SK-N-SH treated with all-trans-retinoic acid at 6 μM for 48 hours (cell line): Measurements from ENCODE around the gene CDH8.

Experiments used
- ATAC-seq: fragments of 200-7000 bp; cut with Tn5 transposase; 3 replicates; pipeline ENCODE4 v1.9.1; 2020; ENCODE audit warnings: mild to moderate bottlenecking, moderate library complexity
- ARNTL ChIP-seq: fragments of 450-650 bp; formaldehyde crosslinking; IDR thresholded peaks from 2 replicates; pipeline ENCODE4 v1.5.0; 2020; ENCODE audit warnings: low read depth, mild to moderate bottlenecking, moderate library complexity, borderline replicate concordance
- BACH2 ChIP-seq: fragments of 250-450 bp; sonication (Bioruptor Pico); IDR thresholded peaks from 2 replicates; pipeline ENCODE4 v1.9.0; 2021; ENCODE audit warnings: mild to moderate bottlenecking, borderline replicate concordance
- CREB5 ChIP-seq: fragments of 250-450 bp; sonication (Bioruptor Pico); IDR thresholded peaks from 2 replicates; pipeline ENCODE4 v1.5.1; 2020; ENCODE audit warnings: low read depth, mild to moderate bottlenecking, moderate library complexity
- CSRNP3 ChIP-seq: fragments of 250-450 bp; sonication (Bioruptor Pico); IDR thresholded peaks from 2 replicates; pipeline ENCODE4 v1.5.1; 2021; ENCODE audit warnings: mild to moderate bottlenecking, moderate library complexity
- ESRRG ChIP-seq: fragments of 250-450 bp; sonication (Bioruptor Pico); IDR thresholded peaks from 2 replicates; pipeline ENCODE4 v1.6.1; 2021; ENCODE audit warnings: mild to moderate bottlenecking
- GLIS3 ChIP-seq: fragments of 250-450 bp; sonication (Bioruptor Pico); IDR thresholded peaks from 2 replicates; pipeline ENCODE4 v1.5.0; 2020; ENCODE audit warnings: mild to moderate bottlenecking, moderate library complexity
- ISL1 ChIP-seq: fragments of 250-450 bp; sonication (Bioruptor Pico); IDR thresholded peaks from 2 replicates; pipeline ENCODE4 v2.1.2; 2022; ENCODE audit warnings: mild to moderate bottlenecking, moderate library complexity
- OSR1 ChIP-seq: fragments of 250-450 bp; sonication (Bioruptor Pico); IDR thresholded peaks from 2 replicates; pipeline ENCODE4 v1.8.0; 2022; ENCODE audit warnings: moderate library complexity, mild to moderate bottlenecking, inconsistent platforms
- PATZ1 ChIP-seq: fragments of 250-450 bp; sonication (Bioruptor Pico); IDR thresholded peaks from 2 replicates; pipeline ENCODE4 v1.8.0; 2020; ENCODE audit warnings: mild to moderate bottlenecking, moderate library complexity, borderline replicate concordance
- PPARA ChIP-seq: fragments of 250-450 bp; sonication (Bioruptor Pico); IDR thresholded peaks from 2 replicates; pipeline ENCODE4 v1.5.0; 2020; ENCODE audit warnings: mild to moderate bottlenecking, borderline replicate concordance
- RARB ChIP-seq: fragments of 250-450 bp; sonication (Bioruptor Pico); IDR thresholded peaks from 2 replicates; pipeline ENCODE4 v1.8.0; 2021; ENCODE audit warnings: mild to moderate bottlenecking, moderate library complexity
- SNAI2 ChIP-seq: fragments of 250-450 bp; sonication (Bioruptor Pico); IDR thresholded peaks from 2 replicates; pipeline ENCODE4 v1.5.0; 2020; ENCODE audit warnings: mild to moderate bottlenecking, moderate library complexity
- TSHZ2 ChIP-seq: fragments of 250-450 bp; sonication (Bioruptor Pico); IDR thresholded peaks from 2 replicates; pipeline ENCODE4 v1.5.0; 2020; ENCODE audit warnings: mild to moderate bottlenecking, moderate library complexity
- ZC3H10 ChIP-seq: fragments of 250-450 bp; sonication (Bioruptor Pico); IDR thresholded peaks from 2 replicates; pipeline ENCODE4 v1.5.1; 2021; ENCODE audit warnings: mild to moderate bottlenecking, moderate library complexity
- ZFP3 ChIP-seq: fragments of 250-450 bp; sonication (Bioruptor Pico); IDR thresholded peaks from 2 replicates; pipeline ENCODE4 v1.5.0; 2020; ENCODE audit warnings: mild to moderate bottlenecking, moderate library complexity
- ZNF565 ChIP-seq: fragments of 450-650 bp; formaldehyde crosslinking; conservative IDR thresholded peaks from 2 replicates; pipeline ENCODE4 v1.5.0; 2020; ENCODE audit warnings: low read depth, mild to moderate bottlenecking, moderate library complexity
- ZNF70 ChIP-seq: fragments of 450-650 bp; formaldehyde crosslinking; IDR thresholded peaks from 2 replicates; pipeline ENCODE4 v1.5.0; 2020; ENCODE audit warnings: mild to moderate bottlenecking, moderate library complexity
- ZNF8 ChIP-seq: fragments of 450-650 bp; formaldehyde crosslinking; IDR thresholded peaks from 2 replicates; pipeline ENCODE4 v1.5.0; 2020; ENCODE audit warnings: mild to moderate bottlenecking, moderate library complexity
- TF ChIP-seq, protein P1 (sequence below): fragments of 250-450 bp; sonication (Bioruptor Pico); IDR thresholded peaks from 2 replicates; pipeline ENCODE4 v1.8.0; 2021; ENCODE audit warnings: low read depth, mild to moderate bottlenecking, moderate library complexity, borderline replicate concordance

The CDH8 gene

GRCh38 chr16:62036101-62036801 lies at the start of gene CDH8:
CDH8 (minus strand) TSS chr16:62036438; CDS start chr16:62021403, 15,035 bp downstream.
- no peak for ATAC-seq
- no peak for TF ChIP-seq CSRNP3 (CRISPR knock-in tag)
- TF ChIP-seq, all 23 proteins: peak for 0

DNA sequence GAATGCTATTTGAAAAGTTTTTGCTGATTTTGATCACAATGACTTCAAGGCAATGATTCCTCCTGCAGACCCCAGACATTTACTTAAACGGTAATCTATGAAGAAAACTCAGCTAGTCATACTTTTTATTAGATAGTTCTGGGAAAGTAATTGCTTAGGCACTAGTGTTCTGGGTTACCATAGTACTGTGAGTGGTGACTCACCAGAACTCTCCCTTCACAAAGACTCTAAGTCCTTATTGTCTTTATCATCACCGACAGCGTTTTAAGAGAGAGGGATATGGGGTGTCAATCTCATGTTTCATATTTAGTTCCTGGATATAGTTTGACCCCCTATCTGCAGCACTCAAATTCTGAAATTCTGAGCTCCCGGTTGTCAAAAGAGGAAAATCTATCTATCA lies 43.0 kb upstream of the CDH8 start:
- ATAC-seq = no peak
- TF ChIP-seq PATZ1 (CRISPR knock-in tag) (no peak), ISL1 (no peak), OSR1 (CRISPR knock-in tag) (no peak), ESRRG (CRISPR knock-in tag) (no peak), ZNF8 (CRISPR knock-in tag) (no peak), GLIS3 (CRISPR knock-in tag) (no peak), BACH2 (CRISPR knock-in tag) (no peak), ZNF565 (CRISPR knock-in tag) (no peak), RARB (no peak), TSHZ2 (CRISPR knock-in tag) (no peak), ZNF70 (CRISPR knock-in tag) (no peak), SNAI2 (no peak), ZFP3 (CRISPR knock-in tag) (no peak), ARNTL (no peak), ZC3H10 (CRISPR knock-in tag) (no peak), CREB5 (CRISPR knock-in tag) (no peak), PPARA (CRISPR knock-in tag) (no peak)
- TF ChIP-seq, protein P1, sequence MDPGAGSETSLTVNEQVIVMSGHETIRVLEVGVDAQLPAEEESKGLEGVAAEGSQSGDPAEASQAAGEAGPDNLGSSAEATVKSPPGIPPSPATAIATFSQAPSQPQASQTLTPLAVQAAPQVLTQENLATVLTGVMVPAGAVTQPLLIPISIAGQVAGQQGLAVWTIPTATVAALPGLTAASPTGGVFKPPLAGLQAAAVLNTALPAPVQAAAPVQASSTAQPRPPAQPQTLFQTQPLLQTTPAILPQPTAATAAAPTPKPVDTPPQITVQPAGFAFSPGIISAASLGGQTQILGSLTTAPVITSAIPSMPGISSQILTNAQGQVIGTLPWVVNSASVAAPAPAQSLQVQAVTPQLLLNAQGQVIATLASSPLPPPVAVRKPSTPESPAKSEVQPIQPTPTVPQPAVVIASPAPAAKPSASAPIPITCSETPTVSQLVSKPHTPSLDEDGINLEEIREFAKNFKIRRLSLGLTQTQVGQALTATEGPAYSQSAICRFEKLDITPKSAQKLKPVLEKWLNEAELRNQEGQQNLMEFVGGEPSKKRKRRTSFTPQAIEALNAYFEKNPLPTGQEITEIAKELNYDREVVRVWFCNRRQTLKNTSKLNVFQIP (CRISPR knock-in tag) = no peak

GRCh38 chr16:62077998-62078397 lies 41.8 kb upstream of the CDH8 start:
- no peak for ATAC-seq
- no peak for TF ChIP-seq ZNF70 (CRISPR knock-in tag)
- TF ChIP-seq, protein P1 (CRISPR knock-in tag) = no peak
- TF ChIP-seq, all 23 proteins: peak for 0
